ENCODE measurements around the gene DLG2. TPM values are rescaled to one million over a fixed set of nuclear protein-coding genes. Genes with fewer than 3 reads are reported as not detected.

The DLG2 gene
- total and polyA plus RNA-seq, 9 of the 15 experiments (the other 6 are each of a cell fraction or from before 2014, with no cell fraction given), result 0.52 to 1.6 (median 0.95) TPM

- no peaks in the 10 kb centered on the region for H3K79me2 ChIP-seq (ENCODE audit: control insufficient read depth, insufficient read depth, low read length)
- H3K27ac ChIP-seq (ENCODE audit: extremely low read depth, low read depth, low read length), result no peak overlapping the region
- ChIA-PET POLR2A (no interaction called here), CTCF (ENCODE audit: low intra/inter-chr PET ratio) (no interaction called here)
- no peak for ATAC-seq
- H3K9me3 ChIP-seq (replicated peaks; ENCODE audit: control insufficient read depth, insufficient read depth, low read depth, low read length), result no peaks in the 10 kb centered on the region
- no peaks in the 10 kb centered on the region for H3K36me3 ChIP-seq (ENCODE audit: control insufficient read depth, insufficient read depth, low read length)
- no peak for FAIRE-seq
- TF ChIP-seq SMAD4 (CRISPR knock-in tag; conservative IDR thresholded peaks at IDR 0.05) (no peak), CBX5 (IDR thresholded peaks at IDR 0.05; ENCODE audit: borderline replicate concordance, low read depth) (no peak), TGIF2 (CRISPR knock-in tag; IDR thresholded peaks at IDR 0.05) (no peak), PML (IDR thresholded peaks at IDR 0.05; ENCODE audit: low read length) (no peak), CCNT2 (IDR thresholded peaks at IDR 0.05; ENCODE audit: borderline replicate concordance, extremely low read depth, insufficient read length, low read depth, low read length) (no peak), ZFP30 (CRISPR knock-in tag; IDR thresholded peaks at IDR 0.05; ENCODE audit: borderline replicate concordance) (no peak)
- in situ Hi-C loops (cut with MboI) (no loop called here), intact Hi-C loops (cut with micrococcal nuclease) (no loop called here)
- no peak overlapping the region for H3K4me3 ChIP-seq
- no peaks in the 10 kb centered on the region for H3K4me1 ChIP-seq (replicated peaks in 1 of 2; ENCODE audit: control insufficient read depth in 2 of 2, insufficient read depth in 2 of 2, low read length in 2 of 2)
- 6% methylated on average over 8 of the region's 8 CpGs for WGBS (ENCODE audit: insufficient coverage, low coverage, missing lambda C conversion rate)
- no peak overlapping the region for H3K9ac ChIP-seq (ENCODE audit: insufficient read depth in 1 of 2, low read depth in 2 of 2, low read length in 2 of 2)
- DNase-seq (ENCODE audit: extremely low read depth in 1 of 4, low spot score in 3 of 4), result no peak
- H2AFZ ChIP-seq (ENCODE audit: low read depth, low read length), result no peak overlapping the region
- H4K20me1 ChIP-seq (replicated peaks; ENCODE audit: control insufficient read depth, insufficient read depth, low read length), result no peaks in the 10 kb centered on the region
- BruUV-seq (replicated peaks), result no TSS peak
- H3K9me1 ChIP-seq (ENCODE audit: control insufficient read depth, insufficient read depth, low read length), result no peaks in the 10 kb centered on the region
- no peaks in the 10 kb centered on the region for H3K27me3 ChIP-seq (ENCODE audit: control insufficient read depth in 2 of 2, insufficient read depth in 2 of 2, low read length in 2 of 2)
- H3K4me2 ChIP-seq (ENCODE audit: insufficient read depth, low read length), result no peak overlapping the region
Measured at GRCh38 chr11:84800755-84801346, 826.3 kb downstream of the DLG2 start.

GRCh38 chr11:84799112-84799511 is 828.0 kb downstream of the DLG2 start:
- Histone ChIP-seq H3K27me3 (ENCODE audit: control insufficient read depth in 2 of 2, insufficient read depth in 2 of 2, low read length in 2 of 2) (no peaks in the 10 kb centered on the region), H3K4me2 (ENCODE audit: insufficient read depth, low read length) (no peak overlapping the region), H3K4me1 (replicated peaks in 1 of 2; ENCODE audit: control insufficient read depth in 2 of 2, insufficient read depth in 2 of 2, low read length in 2 of 2) (no peaks in the 10 kb centered on the region), H3K9me1 (ENCODE audit: control insufficient read depth, insufficient read depth, low read length) (no peaks in the 10 kb centered on the region), H3K9me3 (replicated peaks; ENCODE audit: control insufficient read depth, insufficient read depth, low read depth, low read length) (no peaks in the 10 kb centered on the region), H3K79me2 (ENCODE audit: control insufficient read depth, insufficient read depth, low read length) (no peaks in the 10 kb centered on the region), H2AFZ (ENCODE audit: low read depth, low read length) (no peak overlapping the region), H3K36me3 (ENCODE audit: control insufficient read depth, insufficient read depth, low read length) (no peaks in the 10 kb centered on the region), H3K27ac (ENCODE audit: extremely low read depth, low read depth, low read length) (no peak overlapping the region), H4K20me1 (replicated peaks; ENCODE audit: control insufficient read depth, insufficient read depth, low read length) (no peaks in the 10 kb centered on the region), H3K4me3 (no peak overlapping the region), H3K9ac (ENCODE audit: insufficient read depth in 1 of 2, low read depth in 2 of 2, low read length in 2 of 2) (no peak overlapping the region)
- CTCF ChIA-PET (ENCODE audit: low intra/inter-chr PET ratio), result no interaction called here
- WGBS (ENCODE audit: insufficient coverage, low coverage, missing lambda C conversion rate), result 0% methylated on average over 3 of the region's 3 CpGs
- FAIRE-seq (no peak), ATAC-seq (no peak), DNase-seq (ENCODE audit: extremely low read depth in 1 of 4, low spot score in 3 of 4) (no peak)
- POLR2A ChIA-PET, result no interaction called here
- intact Hi-C loops (cut with micrococcal nuclease), result no loop called here
- BruUV-seq (replicated peaks), result no TSS peak
- in situ Hi-C loops (cut with MboI), result no loop called here
- TF ChIP-seq HES1 (IDR thresholded peaks at IDR 0.05; ENCODE audit: low read depth), result no peak
- no peak for TF ChIP-seq DNMT1 (IDR thresholded peaks at IDR 0.05)
- no peak for TF ChIP-seq ELF4 (CRISPR knock-in tag; IDR thresholded peaks at IDR 0.05)
- TF ChIP-seq ZFP91 (CRISPR knock-in tag; IDR thresholded peaks at IDR 0.05), result no peak
- TF ChIP-seq PTRF (tag; IDR thresholded peaks at IDR 0.05), result no peak
- TF ChIP-seq FOXA1 (IDR thresholded peaks at IDR 0.05; ENCODE audit: borderline replicate concordance), result no peak
- no peak for TF ChIP-seq ZC3H8 (IDR thresholded peaks at IDR 0.05)
- no peak for TF ChIP-seq MCM5 (IDR thresholded peaks at IDR 0.05; ENCODE audit: low read depth)
- no peak for TF ChIP-seq HLTF (IDR thresholded peaks at IDR 0.05)
- no peak for TF ChIP-seq ZNF224 (CRISPR knock-in tag; IDR thresholded peaks at IDR 0.05)

Measured in K562 (cell line).